HG03460 (cell line): ENCODE data around the gene SORBS1.

ENCODE experiments used
- ATAC-seq: cut with Tn5 transposase; IDR thresholded peaks from one replicate; pipeline ENCODE4 v1.9.1; 2021; ENCODE audit not compliant: unreplicated experiment

SORBS1 gene

GRCh38 chr10:95416270-95416669 lies 144.9 kb downstream of the SORBS1 start:
- ATAC-seq = no peak

DNA sequence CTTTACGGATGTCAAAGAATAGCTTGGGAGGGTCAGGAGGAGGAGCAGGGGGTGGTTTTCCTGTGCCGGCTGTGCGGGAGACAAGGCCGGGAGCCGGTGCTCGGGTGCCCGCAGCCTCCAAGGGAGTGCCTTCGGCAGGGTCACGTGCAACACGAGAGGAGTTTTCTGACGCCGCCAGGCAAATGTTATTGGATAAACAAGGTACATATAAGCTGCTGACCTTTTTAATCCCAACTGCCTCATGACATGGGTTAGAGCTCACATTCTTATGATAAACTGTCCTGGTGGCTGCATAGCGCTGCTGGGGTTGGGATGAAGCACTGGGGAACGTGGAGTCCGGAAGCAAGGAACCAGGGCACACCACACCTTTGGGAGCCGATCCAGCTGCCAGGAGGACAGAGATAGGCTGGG lies 145.5 kb downstream of the SORBS1 start:
- ATAC-seq = no peak

GRCh38 chr10:95414844-95415485 lies 146.2 kb downstream of the SORBS1 start:
- ATAC-seq = no peak

- no peak for ATAC-seq
These were observed 146.9 kb downstream of the SORBS1 start for GRCh38 chr10:95414016-95414830.

- no peak for ATAC-seq
These were observed 147.6 kb downstream of the SORBS1 start for GRCh38 chr10:95413588-95413987.

- no peak for ATAC-seq
These were observed 149.5 kb downstream of the SORBS1 start for GRCh38 chr10:95411635-95412034.

DNA sequence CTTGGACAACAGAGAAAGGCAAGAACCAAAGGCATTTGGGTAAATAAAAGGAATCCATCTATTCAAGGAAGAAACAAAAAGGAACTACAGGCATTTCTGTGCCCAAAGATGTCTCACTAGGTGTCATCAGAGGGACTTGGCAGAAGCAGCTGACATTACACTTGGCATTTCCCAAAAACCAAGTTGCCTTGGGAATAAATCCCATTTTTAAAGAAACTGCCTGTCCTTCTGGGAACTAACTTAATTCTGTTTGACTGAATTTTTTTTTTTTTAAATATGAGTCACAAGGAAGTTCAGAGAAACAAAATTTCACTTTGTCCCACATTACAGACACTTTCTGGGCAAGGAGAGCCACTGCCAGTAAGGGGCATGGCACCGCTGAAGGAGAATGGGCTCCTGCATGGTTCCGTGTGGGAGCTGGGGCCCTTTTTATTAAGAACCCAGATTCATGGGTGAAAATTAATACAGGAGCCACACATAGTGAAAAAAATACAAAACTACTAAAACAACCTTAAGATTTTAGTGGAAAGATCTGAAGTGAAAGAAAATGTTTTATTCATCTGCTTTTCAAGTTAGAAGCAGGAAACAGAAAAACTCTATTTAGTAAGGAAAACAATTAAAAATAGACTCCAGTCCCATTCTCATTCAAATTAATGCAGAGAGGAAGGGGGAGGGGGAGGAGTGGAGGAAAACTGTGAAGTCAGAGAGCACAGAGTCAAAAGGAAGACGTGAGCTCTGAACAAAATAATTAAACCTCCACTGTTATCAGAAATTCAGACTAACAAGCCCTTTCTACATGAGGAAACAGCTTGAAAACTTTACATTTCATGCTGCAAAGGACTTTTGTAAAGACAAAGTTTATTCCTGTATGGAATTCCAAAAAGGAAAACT lies 151.9 kb downstream of the SORBS1 start:
- no peak for ATAC-seq

DNA sequence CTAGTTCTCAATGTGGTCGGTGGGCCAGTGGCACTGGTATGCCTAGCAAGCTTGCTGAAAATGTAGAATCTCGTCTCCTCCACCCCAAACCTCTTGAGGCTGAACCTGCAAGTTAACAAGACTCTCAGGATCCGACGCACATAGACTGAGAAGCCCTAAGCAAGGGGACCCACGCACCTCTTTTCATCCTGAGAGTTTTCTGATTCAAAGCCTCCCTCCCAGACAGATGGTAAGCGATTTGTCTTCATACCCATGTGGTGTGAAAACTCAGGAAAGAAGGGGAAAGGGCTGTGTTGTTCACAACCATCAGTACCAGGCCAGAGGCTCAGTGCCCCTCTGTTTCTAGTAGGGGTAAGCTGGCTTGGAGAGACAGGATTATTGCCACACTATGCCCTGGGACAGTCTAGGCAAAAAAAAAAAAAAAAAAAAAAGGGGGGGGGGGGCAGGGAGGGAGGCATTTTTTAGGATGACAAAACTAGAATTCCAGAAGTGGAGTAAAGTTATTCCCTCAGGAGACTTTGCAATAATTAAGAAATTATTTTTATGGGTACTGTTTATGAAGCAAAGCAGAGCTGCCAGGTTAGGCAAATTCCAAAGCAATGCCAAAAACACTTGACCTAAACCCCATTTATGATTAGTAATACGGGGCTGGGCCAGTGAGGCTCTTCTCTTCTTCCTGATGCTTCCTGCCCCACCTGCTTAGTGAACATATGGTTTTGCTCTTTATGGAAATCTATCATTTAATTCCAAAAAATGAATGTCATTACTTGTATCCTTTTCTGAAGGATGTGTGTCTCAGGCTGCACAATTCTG lies 152.8 kb downstream of the SORBS1 start:
- ATAC-seq = no peak

- ATAC-seq = no peak
These were observed 153.6 kb downstream of the SORBS1 start for GRCh38 chr10:95407546-95407945.

- ATAC-seq = no peak
These were observed 154.4 kb downstream of the SORBS1 start for GRCh38 chr10:95406651-95407280.

GRCh38 chr10:95405655-95406054 lies 155.5 kb downstream of the SORBS1 start:
- no peak for ATAC-seq

DNA sequence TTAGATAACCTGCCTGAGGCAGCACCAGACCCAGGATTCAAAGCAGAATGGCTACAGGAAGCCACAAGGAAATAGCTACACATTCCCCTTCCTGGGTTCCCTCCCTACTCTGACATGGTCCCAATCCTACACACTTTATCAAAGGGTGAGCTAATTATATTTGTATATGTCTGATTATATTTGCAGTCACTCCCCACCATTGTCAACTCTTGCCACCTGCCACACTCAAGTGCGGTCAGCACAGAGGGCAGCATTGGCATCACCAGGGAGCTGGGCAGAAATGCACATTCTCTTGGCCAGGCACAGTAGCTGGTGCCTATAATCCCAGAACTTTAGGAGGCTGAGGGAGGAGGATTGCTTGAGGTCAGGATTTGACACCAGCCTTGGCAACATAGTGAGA lies 156.3 kb downstream of the SORBS1 start:
- ATAC-seq = no peak

DNA sequence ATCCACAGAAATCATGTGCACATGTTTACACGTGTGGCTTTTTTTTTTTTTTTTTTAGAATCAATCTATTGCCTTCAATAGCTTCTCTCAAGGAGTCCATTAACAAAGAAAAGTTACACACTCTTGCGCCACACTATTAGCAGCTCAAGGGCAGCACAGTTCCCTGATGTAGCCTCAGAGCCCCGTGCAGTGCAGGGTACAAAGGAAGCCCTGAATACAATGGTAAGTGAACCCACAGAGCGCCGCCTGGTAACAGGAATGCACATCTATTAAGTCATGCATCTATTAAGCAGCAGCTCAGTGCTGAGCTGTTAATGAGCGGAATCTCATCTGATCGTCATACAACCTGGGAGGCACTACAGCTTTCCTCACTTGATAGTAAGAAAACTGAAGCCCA lies 156.7 kb downstream of the SORBS1 start:
- ATAC-seq = no peak

- ATAC-seq = no peak
These were observed 157.3 kb downstream of the SORBS1 start for GRCh38 chr10:95403700-95404461.

- no peak for ATAC-seq
These were observed 159.3 kb downstream of the SORBS1 start for GRCh38 chr10:95401704-95402469.

GRCh38 chr10:95400787-95401186 lies 160.4 kb downstream of the SORBS1 start:
- ATAC-seq = no peak

GRCh38 chr10:95399183-95399582 lies 162.0 kb downstream of the SORBS1 start:
- no peak for ATAC-seq

GRCh38 chr10:95397747-95398146 lies 163.4 kb downstream of the SORBS1 start:
- ATAC-seq = no peak

- no peak for ATAC-seq
These were observed 165.2 kb downstream of the SORBS1 start for GRCh38 chr10:95395947-95396449.
